Endometrium (tissue), 2 donors: Measurements from ENCODE around the gene TOLLIP.

Experiments
- FAIRE-seq: peaks from 2 replicates; lab custom pipeline; 2012; peaks lifted over from hg19 to GRCh38; lab: Jason Lieb, UNC
- donor health status: control.
- donor health status: control.

Gene TOLLIP

GRCh38 chr11:1310772-1311468 lies 1.5 kb upstream of the TOLLIP start:
- FAIRE-seq, result no peak

- FAIRE-seq, result no peak
These were observed 871 bp upstream of the TOLLIP start for GRCh38 chr11:1310318-1310687.

GRCh38 chr11:1308743-1309497 lies 512 bp downstream of the TOLLIP start:
- FAIRE-seq, result no peak

GRCh38 chr11:1307998-1308742 lies 1.3 kb downstream of the TOLLIP start:
- FAIRE-seq, result no peak

GRCh38 chr11:1307163-1307870 lies 2.1 kb downstream of the TOLLIP start:
- FAIRE-seq, result no peak

GRCh38 chr11:1306186-1307162 lies 3.0 kb downstream of the TOLLIP start:
- no peak for FAIRE-seq

- FAIRE-seq, result no peak
These were observed 3.9 kb downstream of the TOLLIP start for GRCh38 chr11:1305501-1306056.

- no peak for FAIRE-seq
These were observed 4.4 kb downstream of the TOLLIP start for GRCh38 chr11:1305063-1305495.

GRCh38 chr11:1304380-1304779 lies 5.1 kb downstream of the TOLLIP start:
- no peak for FAIRE-seq

- no peak for FAIRE-seq
These were observed 5.5 kb downstream of the TOLLIP start for GRCh38 chr11:1303973-1304372.

GRCh38 chr11:1303126-1303821 lies 6.2 kb downstream of the TOLLIP start:
- no peak for FAIRE-seq

- FAIRE-seq, result no peak
These were observed 6.8 kb downstream of the TOLLIP start for GRCh38 chr11:1302461-1303125.

GRCh38 chr11:1302041-1302460 lies 7.4 kb downstream of the TOLLIP start:
- no peak for FAIRE-seq

GRCh38 chr11:1301220-1302000 lies 8.0 kb downstream of the TOLLIP start:
- FAIRE-seq, result no peak

- FAIRE-seq, result no peak
These were observed 8.8 kb downstream of the TOLLIP start for GRCh38 chr11:1300569-1301187.

- FAIRE-seq, result no peak
These were observed 9.3 kb downstream of the TOLLIP start for GRCh38 chr11:1300121-1300520.

- no peak for FAIRE-seq
These were observed 9.8 kb downstream of the TOLLIP start for GRCh38 chr11:1299621-1300020.
